Endodermal cell (in vitro differentiated cells): Measurements from ENCODE around the gene PI16. TPM values are rescaled to one million over a fixed set of nuclear protein-coding genes. Genes with fewer than 3 reads are reported as not detected.

Source experiments
- DNase-seq: peaks from one replicate; pipeline ENCODE4 v3.0.0-alpha.2; 2017
- H3K27ac ChIP-seq: 2 replicates; pipeline ENCODE4 v1.5.1; 2013; ENCODE audit warnings: mild to moderate bottlenecking, low read depth, low read length, moderate library complexity
- H3K27me3 ChIP-seq: 2 replicates; pipeline ENCODE4 v1.6.1; 2013; ENCODE audit warnings: mild to moderate bottlenecking, low read length, moderate library complexity; ENCODE audit not compliant: insufficient read depth, control insufficient read depth, poor library complexity, severe bottlenecking
- H3K36me3 ChIP-seq: 2 replicates; pipeline ENCODE4 v1.7.0; 2013; ENCODE audit warnings: mild to moderate bottlenecking, low read length, moderate library complexity; ENCODE audit not compliant: control insufficient read depth, insufficient read depth
- H3K4me1 ChIP-seq: one replicate; pipeline ENCODE4 v1.7.0; 2013; ENCODE audit warnings: low read length; ENCODE audit not compliant: control insufficient read depth, insufficient read depth
- H3K4me3 ChIP-seq: 2 replicates; pipeline ENCODE4 v1.5.1; 2013; ENCODE audit warnings: mild to moderate bottlenecking, low read length, moderate library complexity
- H3K9ac ChIP-seq: 2 replicates; pipeline ENCODE4 v1.6.1; 2013; ENCODE audit warnings: mild to moderate bottlenecking, low read length, moderate library complexity; ENCODE audit not compliant: poor library complexity, severe bottlenecking; ENCODE audit errors: extremely low read depth
- H3K9me3 ChIP-seq: 2 replicates; pipeline ENCODE4 v1.6.1; 2013; ENCODE audit warnings: mild to moderate bottlenecking, low read length, moderate library complexity; ENCODE audit not compliant: control insufficient read depth
- H3K27ac Mint-ChIP-seq: 2 replicates; pipeline ENCODE4 v1.8.0; 2020; ENCODE audit warnings: mixed read lengths
- H3K27me3 Mint-ChIP-seq: 2 replicates; pipeline ENCODE4 v1.8.0; 2021; ENCODE audit warnings: mild to moderate bottlenecking, mixed read lengths; ENCODE audit not compliant: insufficient read depth
- H3K36me3 Mint-ChIP-seq: 2 replicates; pipeline ENCODE4 v1.8.0; 2020; ENCODE audit warnings: low read depth, mixed read lengths
- H3K4me1 Mint-ChIP-seq: 2 replicates; pipeline ENCODE4 v1.8.0; 2020; ENCODE audit warnings: mixed read lengths
- H3K4me3 Mint-ChIP-seq: 2 replicates; pipeline ENCODE4 v1.8.0; 2020; ENCODE audit warnings: mild to moderate bottlenecking, moderate library complexity, mixed read lengths
- H3K9me3 Mint-ChIP-seq: 2 replicates; pipeline ENCODE4 v1.8.0; 2020; ENCODE audit warnings: mild to moderate bottlenecking, mixed read lengths
- WGBS, 2 experiments: methylation state at CpG; one replicate each; pipeline versions ENCODE4 v1.1.5 to v1.1.7; 2013; ENCODE audit warnings: missing lambda C conversion rate in 2 of 2, mixed read lengths in 1 of 2; ENCODE audit not compliant: insufficient coverage in 1 of 2, insufficient read length in 1 of 2; 5-methylcytosine and 5-hydroxymethylcytosine counted together
- total RNA-seq, 2 donors: library from RNA; stranded (reverse); fragmentation: NEBNext Ultra II Directional in 1 of 2; extraction: Animal tissue kit (Norgen Biotek cat#: 25700) in 1 of 2; gene quantifications; 2 replicates in 1 of 2; 3 replicates in 1 of 2; pipeline ENCODE4 v1.2.1, GENCODE V29; 2021
- TF ChIP-seq, protein P1 (sequence below): fragments of 200-600 bp; sonication (generic); conservative IDR thresholded peaks from 2 replicates; pipeline ENCODE4 v1.5.0; 2021; ENCODE audit warnings: antibody characterized with exemption, mild to moderate bottlenecking

Gene PI16
- total RNA-seq, 2 donors from 2014 or later = not detected

DNA sequence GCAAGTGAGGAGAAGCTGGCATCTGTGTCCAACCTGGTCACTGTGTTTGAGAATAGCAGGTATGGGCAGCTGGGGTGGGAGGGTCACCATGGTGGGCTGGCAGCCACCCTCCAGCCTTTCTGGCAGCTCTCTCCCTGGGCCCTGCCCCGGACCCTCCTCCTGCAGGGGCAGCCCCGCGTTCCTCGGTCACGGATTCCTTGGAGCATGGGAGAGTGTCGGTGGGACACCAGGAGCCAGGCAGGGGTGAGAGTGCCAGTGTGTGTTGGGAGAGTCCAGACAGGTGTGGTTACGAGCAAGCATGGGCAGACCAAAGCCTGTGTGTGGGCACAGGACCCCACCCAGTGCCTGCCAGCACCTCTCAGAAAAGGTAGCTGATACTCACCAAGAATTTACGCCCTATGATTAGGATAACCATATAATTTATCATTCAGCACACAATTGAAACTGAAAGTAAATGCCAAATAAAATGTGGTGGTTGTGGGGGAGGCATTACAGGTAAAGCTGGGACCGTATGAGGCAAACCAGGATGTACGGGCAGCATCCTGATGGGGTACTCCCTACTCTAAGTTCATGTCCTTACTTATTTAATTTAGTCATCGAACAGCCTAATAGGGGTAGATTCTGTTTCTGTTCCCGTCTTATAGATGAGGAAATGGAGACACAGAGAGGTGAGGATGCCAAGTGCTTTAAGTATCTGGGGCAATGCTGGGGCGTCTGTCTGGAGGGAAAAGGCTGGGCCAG is 51.5 kb downstream of the PI16 start:
- Histone ChIP-seq H3K27me3 (no peaks in the 10 kb centered on the region), H3K4me1 (no peaks in the 10 kb centered on the region), H3K27ac (no peak overlapping the region), H3K4me3 (no peak overlapping the region), H3K9ac (no peak overlapping the region), H3K9me3 (no peaks in the 10 kb centered on the region), H3K36me3 (no peaks in the 10 kb centered on the region)
- H3K27me3 Mint-ChIP-seq = peaks cover 1% of the 10 kb centered on the region
- DNase-seq = peak; percentile 22
- 90 to 95% methylated on average over 4 to 13 of the region's 13 CpGs for WGBS, 2 experiments
- H3K9me3 Mint-ChIP-seq = peaks cover 2% of the 10 kb centered on the region
- no peaks in the 10 kb centered on the region for H3K36me3 Mint-ChIP-seq
- H3K4me1 Mint-ChIP-seq = no peaks in the 10 kb centered on the region
- TF ChIP-seq, protein P1, sequence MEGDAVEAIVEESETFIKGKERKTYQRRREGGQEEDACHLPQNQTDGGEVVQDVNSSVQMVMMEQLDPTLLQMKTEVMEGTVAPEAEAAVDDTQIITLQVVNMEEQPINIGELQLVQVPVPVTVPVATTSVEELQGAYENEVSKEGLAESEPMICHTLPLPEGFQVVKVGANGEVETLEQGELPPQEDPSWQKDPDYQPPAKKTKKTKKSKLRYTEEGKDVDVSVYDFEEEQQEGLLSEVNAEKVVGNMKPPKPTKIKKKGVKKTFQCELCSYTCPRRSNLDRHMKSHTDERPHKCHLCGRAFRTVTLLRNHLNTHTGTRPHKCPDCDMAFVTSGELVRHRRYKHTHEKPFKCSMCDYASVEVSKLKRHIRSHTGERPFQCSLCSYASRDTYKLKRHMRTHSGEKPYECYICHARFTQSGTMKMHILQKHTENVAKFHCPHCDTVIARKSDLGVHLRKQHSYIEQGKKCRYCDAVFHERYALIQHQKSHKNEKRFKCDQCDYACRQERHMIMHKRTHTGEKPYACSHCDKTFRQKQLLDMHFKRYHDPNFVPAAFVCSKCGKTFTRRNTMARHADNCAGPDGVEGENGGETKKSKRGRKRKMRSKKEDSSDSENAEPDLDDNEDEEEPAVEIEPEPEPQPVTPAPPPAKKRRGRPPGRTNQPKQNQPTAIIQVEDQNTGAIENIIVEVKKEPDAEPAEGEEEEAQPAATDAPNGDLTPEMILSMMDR = no peak
- no peak overlapping the region for H3K4me3 Mint-ChIP-seq
- H3K27ac Mint-ChIP-seq = no peak overlapping the region

GRCh38 chr6:37006793-37007339 is 52.3 kb downstream of the PI16 start:
- Histone ChIP-seq H3K27ac (no peak overlapping the region), H3K4me1 (no peaks in the 10 kb centered on the region), H3K9me3 (no peaks in the 10 kb centered on the region), H3K27me3 (no peaks in the 10 kb centered on the region), H3K36me3 (no peaks in the 10 kb centered on the region), H3K4me3 (no peak overlapping the region), H3K9ac (no peak overlapping the region)
- peak; percentile 21 for DNase-seq
- peaks cover 1% of the 10 kb centered on the region for H3K27me3 Mint-ChIP-seq
- TF ChIP-seq, protein P1 = no peak
- H3K36me3 Mint-ChIP-seq = no peaks in the 10 kb centered on the region
- H3K4me1 Mint-ChIP-seq = no peaks in the 10 kb centered on the region
- no peak overlapping the region for H3K4me3 Mint-ChIP-seq
- WGBS, 2 experiments = 88 to 89% methylated on average over 2 to 5 of the region's 5 CpGs
- H3K27ac Mint-ChIP-seq = no peak overlapping the region
- peaks cover 2% of the 10 kb centered on the region for H3K9me3 Mint-ChIP-seq

DNA sequence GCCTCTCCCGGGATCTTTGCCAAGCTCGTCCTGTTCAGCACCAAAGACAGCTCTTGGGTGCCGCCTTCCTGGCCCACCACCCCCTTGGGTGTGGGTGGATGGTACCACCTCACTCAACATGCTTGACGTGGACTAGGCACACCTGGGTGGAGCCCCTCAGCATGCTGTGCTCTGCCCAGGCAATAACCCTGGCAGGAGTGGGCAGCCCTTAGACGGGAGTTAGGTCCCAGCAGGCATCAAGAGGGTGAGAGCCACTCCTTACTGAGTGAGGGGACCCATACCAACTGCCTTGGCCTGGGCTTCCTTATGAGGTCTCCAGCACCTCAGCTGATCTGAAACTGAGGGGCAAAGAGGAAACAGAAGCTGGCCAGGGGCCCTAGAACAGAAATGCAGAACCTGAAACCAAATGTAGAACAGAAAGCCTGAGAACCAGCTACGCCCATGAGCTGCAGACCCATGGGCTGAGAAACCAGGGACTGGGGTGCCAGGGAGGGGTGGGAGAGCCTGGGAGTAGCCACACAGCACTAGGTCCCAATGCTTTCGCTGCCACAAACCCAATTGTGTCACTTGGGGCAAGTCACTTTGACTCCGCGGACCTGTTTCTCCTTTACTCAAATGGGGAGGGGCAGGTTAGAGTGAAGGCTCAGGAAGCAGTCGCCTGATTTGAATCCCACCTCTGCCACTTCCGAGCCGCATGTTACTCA is 53.0 kb downstream of the PI16 start:
- TF ChIP-seq, protein P1 = no peak
- H3K4me3 ChIP-seq = no peak overlapping the region
- H3K27ac ChIP-seq = no peak overlapping the region
- Mint-ChIP-seq H3K27ac (no peak overlapping the region), H3K4me3 (no peak overlapping the region), H3K36me3 (no peaks in the 10 kb centered on the region), H3K27me3 (peaks cover 1% of the 10 kb centered on the region), H3K4me1 (no peaks in the 10 kb centered on the region), H3K9me3 (peaks cover 2% of the 10 kb centered on the region)
- no peaks in the 10 kb centered on the region for H3K36me3 ChIP-seq
- H3K9me3 ChIP-seq = no peaks in the 10 kb centered on the region
- H3K9ac ChIP-seq = no peak overlapping the region
- H3K4me1 ChIP-seq = no peaks in the 10 kb centered on the region
- DNase-seq = peak; percentile 57
- 88 to 89% methylated on average over 7 to 12 of the region's 12 CpGs for WGBS, 2 experiments
- H3K27me3 ChIP-seq = no peaks in the 10 kb centered on the region
